ENCODE data around the gene CEP170.

CEP170 gene

GRCh38 chr1:243256590-243256989, 1.5 kb upstream of the CEP170 start:
- POLR2A ChIA-PET = interaction anchor here (1.4 to 2.3 kb wide), 5 partner anchors 9 to 1194 kb away, joined by 4 to 12 read pairs (median 8); no protein-coding TSS in a partner anchor
- Histone ChIP-seq H3K4me3 (ENCODE audit: low read depth, low read length) (peak overlapping the region; percentile 91), H3K27ac (ENCODE audit: extremely low read depth, low read depth, low read length) (peak overlapping the region; percentile 58; the same call in 1 of the 2 replicates), H3K36me3 (ENCODE audit: control insufficient read depth in 2 of 2, insufficient read depth in 1 of 2, low read length in 2 of 2) (no peaks in the 10 kb centered on the region), H3K4me1 (ENCODE audit: control insufficient read depth, insufficient read depth, low read length) (peaks cover 6% of the 10 kb centered on the region), H3K9me3 (ENCODE audit: control insufficient read depth, insufficient read depth, low read depth, low read length) (no peaks in the 10 kb centered on the region)
- TF ChIP-seq ZNF768 (tag by site-specific recombination; IDR thresholded peaks at IDR 0.05) = peak; percentile 87; the same call in 1 of the 2 replicates
- TF ChIP-seq ZNF18 (tag by site-specific recombination; IDR thresholded peaks at IDR 0.05) = no peak
- 0 out of 2 replicates have a peak, but pooled peaks have one; percentile 2 for TF ChIP-seq ZNF513 (tag by site-specific recombination; IDR thresholded peaks at IDR 0.05)
- CTCF ChIA-PET = no interaction called here

GRCh38 chr1:243255791-243256512, 871 bp upstream of the CEP170 start, which contains the start of gene SDCCAG8:
Gene SDCCAG8 (plus strand): TSS chr1:243256041. CDS start chr1:243256174, 133 bp downstream.
- H3K27ac ChIP-seq (ENCODE audit: extremely low read depth, low read depth, low read length) = peak within 1 kb of the TSS; percentile 89
- no peaks in the 10 kb centered on the region for H3K36me3 ChIP-seq (ENCODE audit: control insufficient read depth in 2 of 2, insufficient read depth in 1 of 2, low read length in 2 of 2)
- H3K4me3 ChIP-seq (ENCODE audit: low read depth, low read length) = peak within 1 kb of the TSS; percentile 91
- ChIA-PET CTCF (interaction anchor here (0.6 to 1.6 kb wide), 5 partner anchors 23 to 741 kb away, joined by 3 to 6 read pairs (median 3); no protein-coding TSS in a partner anchor), POLR2A (interaction anchor here (0.8 to 2.3 kb wide), 19 partner anchors 8 to 1616 kb away, joined by 3 to 13 read pairs (median 4); partner anchors contain the start of genes CHML, EXO1 and OPN3)
- no peaks in the 10 kb centered on the region for H3K9me3 ChIP-seq (ENCODE audit: control insufficient read depth, insufficient read depth, low read depth, low read length)
- H3K4me1 ChIP-seq (ENCODE audit: control insufficient read depth, insufficient read depth, low read length) = peaks cover 6% of the 10 kb centered on the region
- peak; percentile 89 for TF ChIP-seq ZXDB (tag by site-specific recombination; IDR thresholded peaks at IDR 0.05)
- TF ChIP-seq ZNF654 (tag by site-specific recombination; IDR thresholded peaks at IDR 0.05; ENCODE audit: low read depth) = no peak
- TF ChIP-seq HOXD13 (CRISPR knock-in tag; IDR thresholded peaks at IDR 0.05; ENCODE audit: borderline replicate concordance) = no peak
- TF ChIP-seq ZNF776 (tag by site-specific recombination; IDR thresholded peaks at IDR 0.05; ENCODE audit: borderline replicate concordance) = no peak
- TF ChIP-seq ZSCAN23 (tag by site-specific recombination; IDR thresholded peaks at IDR 0.05) = peak; percentile 61; the same call in 1 of the 2 replicates
- peak; percentile 91 for TF ChIP-seq ZBTB11 (tag by site-specific recombination; conservative IDR thresholded peaks at IDR 0.05; ENCODE audit: low read depth)
- peak; percentile 65; the same call in 1 of the 2 replicates for TF ChIP-seq INSM2 (tag by site-specific recombination; IDR thresholded peaks at IDR 0.05)
- peak; percentile 99 for TF ChIP-seq ZIC2 (tag by site-specific recombination; IDR thresholded peaks at IDR 0.05)
- no peak; the same call in none of the 2 replicates for TF ChIP-seq KLF17 (tag by site-specific recombination; IDR thresholded peaks at IDR 0.05)
- peak; percentile 99 for TF ChIP-seq ZNF341 (tag by site-specific recombination; IDR thresholded peaks at IDR 0.05; ENCODE audit: low read depth)
- TF ChIP-seq ZNF157 (tag by site-specific recombination; IDR thresholded peaks at IDR 0.05) = no peak
- no peak for TF ChIP-seq ZNF626 (tag by site-specific recombination; IDR thresholded peaks at IDR 0.05)
- TF ChIP-seq ZNF146 (tag by site-specific recombination; IDR thresholded peaks at IDR 0.05) = no peak; the same call in 1 of the 2 replicates
- peak; percentile 99 for TF ChIP-seq ZBTB20 (tag by site-specific recombination; IDR thresholded peaks at IDR 0.05)
- peak; percentile 86 for TF ChIP-seq MZF1 (tag by site-specific recombination; IDR thresholded peaks at IDR 0.05; ENCODE audit: borderline replicate concordance)
- TF ChIP-seq ZNF610 (tag by site-specific recombination; IDR thresholded peaks at IDR 0.05; ENCODE audit: borderline replicate concordance) = peak; percentile 89
- TF ChIP-seq ZBTB8A (tag by site-specific recombination; IDR thresholded peaks at IDR 0.05) = peak; percentile 82
- no peak for TF ChIP-seq ZNF174 (tag by site-specific recombination; IDR thresholded peaks at IDR 0.05)
- no peak for TF ChIP-seq TCF7L2 (IDR thresholded peaks at IDR 0.05; ENCODE audit: borderline replicate concordance, low read depth, low read length)
- TF ChIP-seq ZNF223 (tag by site-specific recombination; IDR thresholded peaks at IDR 0.05) = no peak
- peak; percentile 85 for TF ChIP-seq EGR2 (tag by site-specific recombination; IDR thresholded peaks at IDR 0.05; ENCODE audit: low read depth)
- TF ChIP-seq ZNF629 (tag by site-specific recombination; IDR thresholded peaks at IDR 0.05) = peak; percentile 61
